NCI-H526 (cell line): ENCODE measurements around the gene ATAT1.

ENCODE experiments used
- DNase-seq, 2 experiments: peaks; one replicate each; lab custom pipeline; 2025; lab: John Stamatoyannopoulos, UW

Gene ATAT1

GRCh38 chr6:30613251-30614043 is 13.2 kb upstream of the ATAT1 start:
- DNase-seq: no peak

GRCh38 chr6:30614044-30614842 is 12.4 kb upstream of the ATAT1 start:
- no peak for DNase-seq

GRCh38 chr6:30614843-30615218 is 11.8 kb upstream of the ATAT1 start:
- DNase-seq: peak; percentile 92 to 94

- peak; percentile 29 to 55 for DNase-seq
Observed at GRCh38 chr6:30615219-30615957, 11.3 kb upstream of the ATAT1 start.

DNA sequence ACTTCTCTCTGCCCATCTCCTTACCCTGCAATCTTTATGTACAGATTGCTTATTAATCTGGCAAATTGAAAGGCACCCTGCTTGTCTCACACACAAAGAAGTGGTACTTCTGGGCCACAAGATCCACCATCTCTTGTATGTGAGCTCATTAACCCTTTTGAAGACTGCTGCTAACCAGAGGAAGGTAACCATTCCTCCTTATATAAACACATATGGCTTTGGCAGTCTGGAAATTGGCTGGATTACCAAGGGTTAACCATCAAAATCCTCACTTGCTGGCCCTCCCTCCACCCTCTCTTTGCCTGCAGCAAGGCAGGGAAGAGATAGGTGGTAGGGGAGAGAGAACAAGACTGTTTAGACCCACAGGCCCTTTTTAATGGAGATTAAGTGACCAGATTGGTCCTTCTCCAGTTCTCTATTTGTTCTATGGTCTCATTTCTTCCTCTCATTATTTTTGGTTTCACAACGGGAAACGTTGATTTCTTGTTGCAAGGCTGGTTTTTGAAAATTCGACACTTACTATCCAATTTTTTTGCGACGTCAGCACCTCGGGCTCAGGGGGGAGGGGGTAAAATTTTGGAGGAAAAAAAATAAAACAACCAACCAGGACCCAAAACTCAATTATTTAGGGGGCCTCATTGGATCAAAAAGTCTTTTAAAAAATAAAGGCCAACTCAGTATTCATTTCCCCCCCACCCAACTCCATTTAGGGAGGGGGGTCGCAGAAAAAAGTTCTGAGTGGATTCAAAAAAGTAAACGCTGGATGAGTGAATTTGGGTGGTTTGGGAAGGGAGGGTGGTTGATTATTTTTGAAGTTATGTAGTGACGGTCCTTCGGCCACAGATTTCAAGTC is 10.5 kb upstream of the ATAT1 start:
- peak in 1 of 2 experiments; percentile 25 for DNase-seq

- DNase-seq: peak; percentile 99
Observed at GRCh38 chr6:30616811-30617564, 9.7 kb upstream of the ATAT1 start, which contains the start of gene PPP1R10. TSS of gene PPP1R10 (minus strand) at chr6:30617243. CDS start at chr6:30609944, 7,299 bp downstream.

DNA sequence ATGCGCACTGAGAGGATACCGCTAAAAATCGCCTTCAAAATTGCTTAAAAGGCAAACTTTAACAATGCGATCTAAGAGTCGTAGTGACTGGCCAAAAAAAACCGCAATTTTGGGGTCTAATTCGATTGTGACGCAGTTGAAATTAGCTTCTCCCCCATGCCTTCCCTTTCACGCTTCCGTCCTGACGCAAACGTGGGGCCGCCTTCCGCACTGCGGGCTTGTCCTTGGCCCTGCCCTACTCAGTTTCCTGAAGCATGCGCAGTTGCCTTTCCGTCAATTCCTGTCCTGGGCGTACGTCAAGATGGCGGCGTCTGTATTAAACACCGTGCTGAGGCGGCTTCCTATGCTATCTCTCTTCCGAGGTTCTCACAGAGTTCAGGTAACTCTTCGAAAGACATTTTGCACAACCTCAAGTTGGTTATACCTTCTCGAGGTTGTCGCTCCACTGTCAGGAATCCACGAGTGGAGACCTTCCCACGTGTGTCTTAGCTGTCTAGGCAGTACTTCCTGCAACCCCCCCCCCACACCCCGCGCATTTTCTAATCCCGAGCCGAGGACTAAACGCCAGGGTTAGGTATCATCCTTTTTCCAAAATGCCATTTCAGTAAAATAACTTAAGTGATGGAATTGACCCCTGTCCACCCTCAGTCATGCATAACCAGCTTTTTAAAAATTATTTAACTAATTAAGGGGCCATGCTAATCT is 9.0 kb upstream of the ATAT1 start, which contains the start of gene MRPS18B:
MRPS18B (plus strand) TSS at position 276 of the 705 bp plus-strand sequence; CDS start at position 302, 26 bp downstream.
- DNase-seq: peak; percentile 97 to 98

- DNase-seq: no peak
Observed at GRCh38 chr6:30618270-30618797, 8.3 kb upstream of the ATAT1 start.

- no peak for DNase-seq
Observed at GRCh38 chr6:30619561-30619960, 7.1 kb upstream of the ATAT1 start.

DNA sequence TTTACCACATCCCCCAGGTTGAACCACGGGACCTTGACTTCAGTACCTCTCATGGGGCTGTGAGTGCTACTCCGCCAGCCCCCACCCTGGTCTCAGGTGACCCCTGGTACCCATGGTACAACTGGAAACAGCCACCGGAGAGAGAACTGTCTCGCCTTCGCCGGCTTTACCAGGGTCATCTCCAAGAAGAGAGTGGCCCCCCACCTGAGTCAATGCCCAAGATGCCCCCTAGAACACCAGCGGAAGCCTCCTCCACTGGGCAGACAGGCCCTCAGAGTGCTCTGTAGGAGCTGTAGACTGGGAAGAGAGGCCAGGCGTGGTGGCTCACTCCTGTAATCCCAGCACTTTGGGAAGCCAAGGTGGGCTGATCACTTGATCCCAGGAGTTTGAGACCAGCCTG is 1.2 kb upstream of the ATAT1 start:
- no peak for DNase-seq

DNA sequence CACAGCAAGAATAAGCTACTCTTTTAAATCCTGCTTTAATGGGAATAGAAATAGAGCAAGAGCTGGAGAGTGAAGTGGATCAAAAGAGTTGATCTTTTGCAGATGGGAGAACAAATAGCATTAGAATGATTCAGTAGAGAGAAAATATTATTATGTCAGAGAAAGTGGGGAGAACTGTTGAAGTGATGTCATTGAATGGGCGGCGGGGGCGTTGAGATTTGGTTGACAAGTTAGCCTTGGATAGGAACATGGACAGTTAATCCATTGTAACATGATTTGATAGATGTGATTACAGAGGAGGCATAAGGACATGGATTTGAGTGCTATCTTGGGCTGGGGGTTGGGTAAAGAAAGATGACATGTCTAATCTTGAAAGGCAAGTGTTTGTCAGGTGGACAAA is 9.2 kb downstream of the ATAT1 start:
- no peak for DNase-seq

- DNase-seq: no peak
Observed at GRCh38 chr6:30640481-30640880, 13.8 kb downstream of the ATAT1 start.

- DNase-seq: no peak
Observed at GRCh38 chr6:30641048-30641447, 14.4 kb downstream of the ATAT1 start.

DNA sequence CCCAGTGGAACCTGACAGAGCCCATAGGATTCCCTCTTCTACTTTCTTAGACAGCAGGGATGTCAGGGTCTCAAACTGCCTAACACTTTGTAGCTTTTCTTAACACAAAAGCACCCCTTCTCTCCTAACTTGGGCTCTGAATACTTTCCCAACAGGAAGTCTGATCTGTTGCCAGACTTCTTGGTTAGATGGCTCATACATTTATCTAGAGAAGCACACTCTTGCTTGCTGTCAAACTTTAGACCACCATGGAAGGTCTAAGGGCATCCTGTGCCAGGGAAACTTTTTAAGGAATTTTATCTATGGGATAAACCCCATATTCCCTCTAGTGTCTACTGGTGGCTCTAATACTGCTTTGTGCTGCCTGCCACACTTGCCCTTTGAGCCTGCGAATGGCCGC is 17.0 kb downstream of the ATAT1 start:
- no peak for DNase-seq

DNA sequence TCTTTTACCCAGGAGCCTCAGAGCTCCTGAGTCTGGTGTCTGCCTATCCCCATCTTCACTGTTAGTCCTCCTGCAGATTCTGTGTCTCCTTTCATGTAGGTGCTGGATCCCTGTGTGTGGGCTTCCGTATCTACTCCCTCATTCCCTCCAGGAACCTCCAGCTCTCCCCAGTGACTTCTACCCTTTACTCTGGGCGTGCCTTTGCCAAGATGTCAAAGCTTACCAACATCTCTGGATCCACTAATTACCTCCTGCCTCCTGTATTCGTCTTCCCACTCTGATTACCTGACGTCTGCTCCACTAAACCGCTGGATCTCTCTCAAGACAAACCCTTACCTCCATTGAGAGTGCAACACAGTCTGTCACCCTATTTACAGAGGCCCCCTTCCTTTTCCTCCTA is 18.1 kb downstream of the ATAT1 start:
- no peak for DNase-seq

DNA sequence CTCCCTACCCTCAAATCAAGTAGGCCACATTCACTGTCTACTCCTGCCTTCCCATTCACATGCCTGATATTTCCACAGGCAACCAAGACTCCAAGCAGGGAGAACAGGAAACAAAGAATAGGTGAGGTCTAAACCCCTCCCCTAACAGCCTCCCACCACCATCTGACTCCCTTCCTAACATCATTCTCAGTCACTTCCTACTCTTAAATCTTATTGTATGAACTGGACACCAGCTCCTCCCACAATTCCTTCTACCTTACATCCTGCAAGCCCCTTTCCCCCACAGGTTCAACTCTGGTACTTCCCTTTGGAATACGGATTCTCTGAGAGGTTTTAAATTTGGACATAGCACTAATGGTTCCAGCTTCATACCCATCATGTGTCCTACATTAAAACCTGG is 19.3 kb downstream of the ATAT1 start:
- DNase-seq: no peak

GRCh38 chr6:30646450-30647241 is 20.0 kb downstream of the ATAT1 start, which contains the start of gene C6orf136:
TSS of gene C6orf136 (plus strand) at chr6:30647133. CDS start at chr6:30647232, 99 bp downstream.
- DNase-seq: peak; percentile 85 to 94

DNA sequence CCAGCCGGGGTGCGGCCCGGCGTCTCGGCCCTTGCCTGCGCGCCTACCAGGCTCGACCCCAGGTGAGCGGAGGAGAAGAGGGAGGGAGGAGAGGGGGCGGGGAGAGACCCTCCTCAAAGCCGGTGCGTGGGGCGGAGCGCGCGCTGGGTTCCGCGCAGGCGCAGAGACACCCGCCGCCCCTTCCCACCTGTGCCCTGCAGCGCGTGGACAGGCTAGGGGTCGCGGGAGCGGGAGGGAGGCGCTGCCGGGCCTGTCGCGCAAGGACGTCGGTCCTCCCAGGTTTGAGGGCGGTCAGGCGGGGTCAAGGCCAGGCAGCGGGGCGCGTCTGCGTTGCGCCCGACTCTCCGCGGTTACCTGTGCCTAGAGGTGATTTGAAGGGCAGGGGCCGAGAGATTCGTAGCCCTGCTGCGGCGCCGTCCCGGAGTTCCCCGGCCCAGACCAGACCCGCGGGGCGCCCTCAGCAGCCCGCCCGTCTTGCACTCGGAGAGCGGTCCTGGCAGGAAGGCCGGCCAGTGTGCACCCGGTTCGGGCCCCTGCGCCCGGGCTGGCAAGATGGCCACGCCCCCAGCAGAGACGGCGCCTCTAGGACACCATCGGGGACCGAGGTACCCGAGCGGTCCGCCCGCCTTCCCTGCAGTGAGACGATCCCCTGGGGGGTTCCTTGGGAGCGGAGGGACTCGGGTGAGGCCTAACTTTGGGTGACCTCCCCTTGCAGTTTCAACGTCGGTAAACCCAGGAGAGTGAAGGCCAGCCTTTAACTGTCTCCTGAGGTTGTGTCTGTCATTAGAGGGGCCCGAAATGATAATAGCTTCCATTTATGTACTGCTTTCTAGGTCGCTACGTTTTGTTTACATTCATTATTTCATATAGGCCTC is 20.8 kb downstream of the ATAT1 start:
- peak; percentile 85 to 94 for DNase-seq
